NCI-H187 (cell line): ENCODE data around the gene ISM1.

Source experiments
- DNase-seq, 2 experiments: peaks; one replicate each; lab custom pipeline; 2025; lab: John Stamatoyannopoulos, UW

ISM1 gene

DNA sequence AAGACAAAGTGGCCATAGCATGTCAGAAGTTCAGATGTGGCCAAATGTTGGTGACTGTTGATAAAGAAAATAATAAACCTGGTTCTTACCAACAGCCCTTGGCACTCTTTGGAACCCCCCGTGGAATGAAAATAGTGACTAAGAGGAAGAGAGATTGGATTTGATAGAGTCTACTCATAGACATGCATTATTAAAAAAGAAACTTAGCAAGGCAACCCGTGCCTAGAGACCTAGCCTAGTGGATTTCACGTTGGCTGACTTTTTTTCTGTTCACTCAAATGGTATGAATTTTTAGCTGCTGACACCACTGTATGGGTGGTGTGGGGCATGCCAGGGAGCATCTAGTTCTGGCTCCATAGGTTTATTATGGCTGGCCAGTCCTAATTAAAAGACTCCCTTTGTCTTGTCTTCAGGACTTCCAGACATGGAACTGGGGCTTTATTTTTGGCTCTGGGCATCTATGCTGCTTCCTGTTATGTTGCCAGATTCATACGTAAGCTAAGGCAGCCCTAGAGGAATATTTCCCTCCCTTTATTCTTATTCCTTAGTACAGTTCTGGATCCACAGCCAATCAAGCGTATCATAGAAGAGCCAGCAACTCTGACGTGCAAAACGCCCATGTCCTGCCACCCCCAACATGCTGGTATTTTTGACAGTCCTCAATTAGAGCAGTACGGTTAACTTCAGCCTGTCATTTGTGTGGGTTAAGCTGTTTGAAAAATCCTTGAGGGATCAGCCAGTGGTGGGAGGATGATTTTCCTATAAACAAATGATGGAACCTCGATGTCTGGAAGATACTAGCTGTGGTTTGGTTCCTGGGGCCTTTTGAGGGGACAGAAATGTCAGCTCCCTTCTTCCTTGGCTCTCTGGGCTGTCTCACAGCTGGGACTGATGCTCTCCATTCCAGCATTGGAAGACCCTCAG, 127.5 kb downstream of the ISM1 start:
- DNase-seq, result no peak

DNA sequence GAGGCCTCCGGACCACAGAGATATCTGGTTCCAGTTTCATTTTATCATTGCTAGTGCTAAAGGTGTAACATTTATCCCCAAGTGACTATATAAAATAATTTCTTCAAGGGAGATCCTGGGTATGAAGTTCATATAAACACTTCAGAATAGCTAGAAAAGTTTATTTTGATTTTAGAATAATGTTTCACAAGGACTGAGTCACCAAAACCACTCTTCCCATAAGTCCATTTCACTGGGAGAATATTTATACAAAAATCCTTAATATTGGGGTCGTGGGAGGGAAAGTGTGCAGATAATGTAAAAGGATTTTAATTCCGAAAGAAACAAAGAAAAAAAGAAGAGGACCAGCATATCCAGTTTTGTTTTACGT, 128.1 kb downstream of the ISM1 start:
- no peak for DNase-seq
